ENCODE measurements around the gene DOHH.

The DOHH gene

DNA sequence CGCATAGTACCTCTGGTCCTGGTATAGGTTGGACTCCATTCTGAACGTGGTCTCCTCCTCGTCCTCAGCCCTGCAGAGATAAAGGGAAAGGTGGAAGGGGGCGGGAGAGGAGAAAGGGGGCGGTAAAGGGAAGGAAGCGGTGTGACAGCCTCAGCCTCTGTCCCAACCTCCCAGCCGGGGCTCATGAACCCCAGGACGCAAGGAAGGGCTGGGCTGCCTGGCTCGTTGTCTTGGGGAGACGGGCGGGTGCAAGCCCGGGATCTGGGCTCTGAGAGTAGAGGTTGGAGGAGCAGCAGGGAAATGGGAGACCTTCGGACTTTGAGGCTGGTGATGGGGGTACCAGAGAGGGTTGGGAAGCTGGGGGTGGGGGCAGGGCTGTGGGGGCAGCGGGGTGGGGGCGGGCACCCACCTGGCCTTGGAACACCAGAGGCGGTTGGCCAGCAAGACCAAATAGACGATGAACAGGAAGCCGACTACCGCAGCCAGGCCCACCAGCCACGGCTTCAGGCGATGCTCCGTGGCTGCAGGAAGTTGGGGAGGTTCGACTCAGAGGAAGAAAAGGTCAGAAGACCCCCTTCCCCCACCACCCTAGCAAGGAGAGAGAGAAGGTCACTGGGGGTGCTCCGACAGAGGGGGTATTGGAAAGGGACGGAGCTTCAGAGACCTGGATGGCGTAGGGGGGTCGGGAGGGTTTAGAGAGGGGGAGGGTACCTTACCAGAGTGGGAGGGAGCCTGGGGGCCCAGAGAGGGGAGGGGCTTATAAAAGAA lies 21.9 kb downstream of the DOHH start:
- DNase-seq (ENCODE audit: low read depth) = no peak

GRCh38 chr19:3477951-3478350 lies 22.5 kb downstream of the DOHH start:
- no peak for DNase-seq (ENCODE audit: low read depth)

- no peak for DNase-seq (ENCODE audit: low read depth)
These were observed 23.0 kb downstream of the DOHH start for GRCh38 chr19:3477506-3477905.

DNA sequence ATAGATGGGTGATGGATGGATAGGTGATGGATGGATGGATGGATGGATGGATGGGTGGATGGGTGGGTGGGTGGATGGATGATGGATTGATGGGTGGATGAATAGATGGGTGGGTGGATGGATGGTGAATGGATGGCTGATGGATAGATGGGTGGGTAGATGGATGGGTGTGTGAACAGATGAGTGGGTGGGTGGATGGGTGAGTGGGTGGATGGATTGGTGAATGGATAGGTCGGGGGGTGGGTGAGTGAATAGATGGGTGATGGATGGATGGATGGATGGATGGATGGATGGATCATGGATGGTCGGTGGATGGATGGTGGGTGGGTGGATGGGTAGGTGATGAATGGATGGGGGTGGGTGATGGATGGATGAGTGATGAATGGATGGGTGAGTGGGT lies 23.6 kb downstream of the DOHH start:
- DNase-seq (ENCODE audit: low read depth) = no peak

- DNase-seq (ENCODE audit: low read depth) = no peak
These were observed 25.0 kb downstream of the DOHH start for GRCh38 chr19:3475449-3475848.

- DNase-seq (ENCODE audit: low read depth) = no peak
These were observed 25.9 kb downstream of the DOHH start for GRCh38 chr19:3474614-3475013.

DNA sequence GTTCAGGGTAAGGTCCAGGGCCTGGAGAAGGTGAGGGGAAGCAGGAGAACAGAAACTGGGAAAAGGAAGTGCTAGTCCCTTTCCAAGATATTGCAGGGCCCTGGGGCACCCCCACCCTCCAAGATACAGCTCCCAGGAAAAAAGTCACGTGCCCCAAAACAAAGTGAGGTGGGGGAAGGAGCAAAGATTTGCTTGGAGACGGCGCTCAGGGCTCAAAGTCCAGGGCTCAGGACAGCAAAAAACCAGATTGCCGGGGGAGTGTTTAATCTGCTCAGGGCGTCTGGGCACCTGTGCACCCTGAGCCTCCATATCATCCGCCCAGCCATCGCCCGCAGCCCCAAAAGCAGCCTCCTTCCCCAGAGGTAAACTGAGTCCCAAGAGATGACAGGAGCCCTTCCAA lies 26.5 kb downstream of the DOHH start:
- no peak for DNase-seq (ENCODE audit: low read depth)

DNA sequence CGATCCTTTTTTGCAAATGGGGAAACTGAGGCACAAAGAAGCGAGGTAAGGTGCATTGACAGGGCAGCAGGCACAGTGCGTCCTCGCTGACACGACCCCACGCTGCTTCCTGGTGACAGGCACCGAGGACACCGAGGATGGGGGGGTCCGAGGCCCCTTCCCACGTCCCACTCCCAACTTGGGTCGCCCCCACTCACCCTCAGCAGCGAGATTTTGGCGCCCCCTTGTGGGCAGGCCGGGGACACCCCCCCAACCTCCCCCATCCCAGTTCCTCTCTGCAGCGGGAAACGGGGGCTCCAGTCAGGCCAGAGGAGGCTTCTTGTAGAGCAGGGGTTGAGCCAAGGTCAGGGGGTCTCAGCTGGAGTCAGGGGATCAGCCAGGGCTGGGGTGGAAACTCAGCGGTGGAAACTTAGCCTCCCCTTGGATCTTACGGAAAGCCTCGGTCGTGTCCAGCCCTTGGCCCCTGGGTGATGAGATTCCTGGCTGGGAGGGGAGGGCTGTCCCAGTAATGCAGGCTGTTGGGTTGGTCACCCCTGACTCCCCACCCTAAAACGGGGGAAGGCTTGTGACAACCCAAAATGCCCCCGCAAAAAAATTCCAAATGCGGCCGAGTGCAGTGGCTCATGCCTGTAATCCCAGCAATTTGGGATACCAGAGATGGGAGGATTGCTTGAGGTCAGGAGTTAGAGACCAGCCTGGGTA lies 28.4 kb downstream of the DOHH start:
- DNase-seq (ENCODE audit: low read depth) = peak; percentile 26

GRCh38 chr19:3470500-3471128 lies 29.9 kb downstream of the DOHH start:
- DNase-seq (ENCODE audit: low read depth) = no peak

DNA sequence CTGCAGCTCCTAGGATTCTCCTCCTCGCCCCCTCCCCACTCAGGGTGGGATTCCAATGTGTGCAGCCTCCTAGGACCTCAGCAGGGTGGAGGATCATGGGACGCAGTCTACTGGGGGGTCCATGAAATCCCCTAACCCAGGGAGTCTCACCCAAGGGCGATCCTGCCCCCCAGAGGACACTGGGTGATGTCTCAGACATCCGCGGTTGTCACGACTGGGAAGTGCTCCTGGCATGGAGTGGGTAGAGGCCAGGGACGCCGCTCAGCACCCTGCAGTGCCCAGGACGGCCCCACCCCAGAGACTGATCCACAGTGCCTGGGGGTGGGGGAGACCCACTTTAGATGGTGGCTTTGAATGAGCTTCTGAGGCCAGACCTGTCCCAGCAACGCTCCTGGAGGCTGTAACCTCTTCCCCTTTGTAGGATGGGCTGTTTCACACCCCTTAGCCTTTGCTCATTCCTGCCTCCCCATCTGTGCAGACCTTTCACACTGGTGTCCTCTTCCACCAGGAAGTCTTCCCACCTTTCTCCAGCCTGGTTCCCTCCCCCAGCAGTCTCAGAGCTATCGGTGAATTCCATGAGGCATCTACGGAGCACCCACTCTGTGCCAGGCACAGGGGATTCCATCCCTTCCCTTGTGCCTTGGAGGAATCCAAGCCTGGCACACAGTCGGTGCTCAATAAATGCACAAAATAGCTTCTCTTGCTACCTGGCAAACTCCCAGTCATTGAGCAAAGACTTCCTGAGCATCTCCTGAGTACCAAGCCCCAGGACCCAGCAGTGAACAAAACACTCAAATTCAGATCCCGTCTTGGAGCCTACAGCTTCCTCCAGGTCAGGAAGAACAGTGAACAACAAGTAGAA lies 30.6 kb downstream of the DOHH start:
- no peak for DNase-seq (ENCODE audit: low read depth)

DNA sequence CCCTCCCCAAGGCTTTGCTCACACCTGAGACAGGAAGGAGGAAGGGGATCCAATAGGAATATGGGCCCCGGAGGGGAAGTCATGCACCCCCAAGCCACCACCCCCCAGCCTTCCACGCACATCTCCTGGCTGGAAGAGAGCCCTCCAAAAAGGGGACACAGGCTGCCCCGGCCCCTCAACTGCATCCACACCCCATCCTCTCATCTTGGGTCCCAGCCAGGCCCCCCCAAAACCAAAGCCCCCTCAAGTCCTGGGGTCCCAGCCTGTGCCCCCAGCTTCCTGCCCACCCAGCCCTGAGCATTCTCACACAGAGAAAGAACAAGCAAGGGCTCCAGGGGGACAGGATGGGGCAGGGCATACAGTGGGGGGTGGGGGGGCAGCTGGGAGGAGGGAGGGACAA lies 32.3 kb downstream of the DOHH start:
- no peak for DNase-seq (ENCODE audit: low read depth)

DNA sequence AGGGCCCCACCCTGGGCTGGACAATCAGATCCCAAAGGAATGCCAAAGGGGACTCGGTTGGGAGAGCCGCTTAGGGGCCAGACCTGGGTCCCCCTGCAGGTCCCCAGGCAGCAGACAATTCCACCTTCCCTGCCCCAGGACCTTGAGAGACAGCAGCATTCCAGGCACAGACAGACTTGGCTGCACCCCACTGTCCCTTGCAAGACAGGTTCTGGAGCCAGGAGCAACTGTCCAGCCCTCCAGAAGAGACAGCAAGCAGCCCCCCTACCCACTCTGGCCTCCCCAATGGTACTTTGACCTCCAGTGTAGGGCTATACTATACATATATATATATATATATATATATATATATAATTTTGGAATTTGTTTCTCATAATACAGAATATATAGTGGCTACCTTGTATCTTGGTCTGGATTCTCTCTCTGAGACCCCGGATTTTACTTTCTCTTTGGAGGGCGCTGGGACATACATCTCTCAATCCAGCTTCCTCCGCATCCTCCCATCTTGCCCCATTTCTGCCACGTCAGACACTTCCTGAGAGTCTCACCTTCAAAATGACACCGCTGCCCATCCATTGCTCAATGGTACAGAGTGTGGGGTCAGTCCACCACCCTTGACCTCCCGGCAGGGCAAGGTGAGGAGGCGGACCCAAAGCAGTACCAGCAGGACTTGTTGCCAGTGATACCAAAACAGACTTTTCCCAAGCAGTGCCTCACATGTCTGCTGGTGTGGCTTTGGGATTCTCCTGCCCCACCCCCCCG lies 32.9 kb downstream of the DOHH start:
- DNase-seq (ENCODE audit: low read depth) = no peak

DNA sequence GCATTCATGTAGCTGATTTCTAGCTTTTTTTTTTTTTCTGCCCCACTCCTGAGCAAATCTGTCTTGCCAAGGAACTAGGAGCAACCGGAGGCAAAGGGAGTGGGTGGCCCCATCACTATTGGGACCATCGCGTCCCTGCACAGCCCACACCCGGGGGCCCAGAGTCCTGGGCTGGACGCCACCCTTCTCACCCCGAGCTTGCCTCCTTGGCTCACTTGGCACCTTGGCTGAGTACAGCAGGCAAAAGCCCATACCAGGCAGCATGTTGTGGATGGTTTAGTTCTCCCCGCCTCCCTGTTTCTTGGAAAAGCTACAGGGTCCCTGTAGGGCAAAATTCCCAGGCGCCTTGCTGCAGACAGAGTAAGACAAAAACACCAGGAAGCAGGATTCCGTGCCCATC lies 33.8 kb downstream of the DOHH start:
- no peak for DNase-seq (ENCODE audit: low read depth)

DNA sequence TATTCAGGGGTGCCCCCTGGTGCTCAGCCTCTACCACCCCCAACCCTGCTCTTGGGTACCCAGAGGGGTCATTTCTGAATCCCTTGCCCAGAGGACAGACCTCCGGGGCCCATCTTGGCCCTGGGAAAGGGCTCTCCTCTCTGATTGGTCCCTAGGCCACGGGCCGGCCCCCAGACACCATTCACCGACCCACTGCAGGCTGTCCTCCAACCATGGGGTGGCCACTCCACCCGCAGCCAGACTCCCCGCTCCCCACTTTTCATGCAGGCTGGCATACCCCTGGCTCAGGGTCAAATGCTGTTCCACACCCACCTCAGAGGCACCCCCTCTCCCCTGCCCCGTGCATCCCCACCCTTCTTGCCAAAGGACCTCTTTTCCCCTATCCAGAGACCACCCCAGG lies 34.9 kb downstream of the DOHH start:
- DNase-seq (ENCODE audit: low read depth) = no peak

GRCh38 chr19:3464587-3465235 lies 35.8 kb downstream of the DOHH start:
- no peak for DNase-seq (ENCODE audit: low read depth)

- no peak for DNase-seq (ENCODE audit: low read depth)
These were observed 36.5 kb downstream of the DOHH start for GRCh38 chr19:3463714-3464586.

- DNase-seq (ENCODE audit: low read depth) = no peak
These were observed 37.3 kb downstream of the DOHH start for GRCh38 chr19:3462991-3463713.

- DNase-seq (ENCODE audit: low read depth) = no peak
These were observed 40.4 kb downstream of the DOHH start for GRCh38 chr19:3459965-3460582.

Measured in activated T-cell treated with anti-CD3 and anti-CD28 coated beads for 24 hours (primary cell).